Measurements from ENCODE around the gene SERPINE2.

The SERPINE2 gene

DNA sequence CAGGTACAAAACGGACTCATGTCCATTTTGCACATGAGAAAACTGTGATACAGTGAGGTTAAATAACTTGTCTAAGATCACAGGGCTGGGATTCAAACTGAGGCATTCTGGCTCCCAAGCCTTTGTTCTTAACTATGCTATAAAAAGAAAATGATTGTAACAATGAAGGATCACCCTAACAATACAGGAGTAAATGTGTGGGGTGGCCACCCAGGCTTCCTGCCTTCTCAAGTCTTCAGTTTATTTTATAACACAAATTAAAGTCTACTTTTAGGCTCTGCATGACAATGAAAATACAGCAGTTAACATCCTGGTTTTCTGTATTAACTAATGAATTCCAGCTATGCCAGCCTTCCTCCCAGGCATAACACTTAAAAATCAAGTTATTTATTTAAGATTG, 101.6 kb downstream of the SERPINE2 start:
- no peak for DNase-seq

- no peak for DNase-seq
Observed at GRCh38 chr2:223936862-223937326, 102.2 kb downstream of the SERPINE2 start.

- no peak for DNase-seq
Observed at GRCh38 chr2:223935459-223936125, 103.5 kb downstream of the SERPINE2 start.

GRCh38 chr2:223934870-223935269, 104.2 kb downstream of the SERPINE2 start:
- DNase-seq = no peak

DNA sequence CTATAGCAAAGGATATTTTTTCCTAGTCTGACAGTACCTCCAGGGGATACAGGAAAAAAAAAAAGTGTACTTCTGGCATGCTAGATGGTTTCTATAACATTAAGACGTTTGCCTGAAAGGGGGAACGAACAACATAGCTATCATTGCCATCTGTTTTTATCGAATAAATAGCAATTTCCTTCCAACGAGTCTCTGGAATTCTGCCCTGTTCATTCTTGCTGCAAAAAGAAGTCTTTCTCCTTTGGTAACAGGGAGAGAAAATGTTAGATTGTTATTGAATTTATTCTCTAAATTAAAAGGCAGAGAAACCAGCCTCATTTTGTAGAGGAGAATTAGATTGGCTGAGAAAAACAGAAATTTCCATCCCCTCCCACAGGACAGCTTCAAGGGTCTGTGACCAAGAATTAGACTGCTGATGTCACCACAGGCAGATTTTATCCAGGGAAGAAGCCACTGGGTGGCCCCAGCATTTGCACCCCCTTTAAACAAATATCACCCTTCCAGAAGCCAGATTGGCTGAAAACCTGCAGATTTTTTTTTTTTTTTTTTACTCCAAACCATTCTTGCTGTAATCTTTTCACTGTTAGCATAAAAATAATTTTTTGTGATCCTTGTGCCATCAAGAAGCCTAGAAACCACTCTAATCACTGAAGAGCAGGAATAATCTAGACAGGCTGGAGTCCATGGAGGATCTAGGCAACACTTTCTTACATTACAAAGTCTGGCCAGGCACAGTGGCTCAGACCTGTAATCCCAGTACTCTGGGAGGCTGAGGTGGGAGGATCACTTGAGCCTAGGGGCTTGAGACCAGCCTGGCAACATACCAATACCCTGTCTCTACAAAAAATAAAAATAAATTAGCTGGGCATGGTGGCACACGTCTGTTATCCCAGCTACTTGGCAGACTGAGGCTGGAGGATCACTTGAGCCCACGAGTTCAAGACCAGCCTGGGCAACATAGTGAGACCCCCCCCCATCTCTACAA, 106.0 kb downstream of the SERPINE2 start:
- DNase-seq = no peak

- DNase-seq = no peak
Observed at GRCh38 chr2:223930103-223930976, 108.7 kb downstream of the SERPINE2 start.

GRCh38 chr2:223929571-223930102, 109.4 kb downstream of the SERPINE2 start:
- peak; percentile 49 for DNase-seq

DNA sequence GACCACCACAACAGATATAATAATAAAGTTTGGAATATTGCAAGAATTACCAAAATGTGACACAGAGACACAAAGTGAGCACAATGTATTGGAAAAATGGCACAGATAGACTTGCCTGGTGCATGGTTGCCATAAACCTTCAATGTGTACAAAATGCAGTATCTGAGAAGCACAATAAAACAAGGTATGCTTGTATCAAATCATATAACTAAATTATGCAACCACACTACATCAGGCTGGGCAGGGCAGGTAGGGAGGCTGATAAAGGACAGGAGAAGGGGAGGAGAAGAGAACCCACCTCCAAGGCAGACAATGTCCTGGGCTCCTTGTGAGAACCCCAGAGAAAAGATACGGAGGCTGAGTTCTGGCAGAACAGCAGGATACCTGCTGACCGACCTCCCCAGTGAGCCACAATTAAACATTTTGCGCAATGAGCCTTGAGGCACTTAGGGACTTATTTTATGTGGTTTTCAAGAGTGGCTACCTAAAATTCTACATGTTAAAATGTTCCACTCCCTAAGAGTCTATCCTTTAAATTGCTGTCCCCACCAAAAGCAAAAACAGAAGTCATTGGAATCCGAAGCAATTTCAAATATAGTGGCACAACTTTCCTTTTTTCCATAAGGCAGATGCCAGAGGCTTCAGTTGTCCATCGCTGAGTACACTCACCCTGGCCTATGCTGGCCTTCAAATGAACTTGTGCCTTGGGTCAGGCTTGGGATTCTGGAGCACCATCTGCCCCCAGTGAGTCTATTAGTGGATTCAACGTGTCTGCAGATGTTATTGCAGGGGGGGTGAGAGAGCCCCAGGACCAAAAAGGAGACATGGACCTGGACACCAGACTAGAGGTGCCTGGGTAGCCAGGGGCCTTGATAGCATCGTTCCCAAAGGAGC, 110.7 kb downstream of the SERPINE2 start:
- DNase-seq = no peak

GRCh38 chr2:223925106-223925505, 114.0 kb downstream of the SERPINE2 start:
- no peak for DNase-seq
